Transverse colon (tissue), 4 donors: Measurements from ENCODE around the gene RASSF3. TPM values are rescaled to one million over a fixed set of nuclear protein-coding genes. Genes with fewer than 3 reads are reported as not detected.

Source experiments
- DNase-seq: peaks from one replicate; pipeline ENCODE4 v3.0.0-alpha.2; 2019
- H3K27ac ChIP-seq, 4 donors: fragments of 200-600 bp; sonication (generic); 2 replicates each; pipeline ENCODE4 v1.5.1; 2016 to 2018; ENCODE audit warnings: inconsistent platforms in 4 of 4
- H3K27me3 ChIP-seq: fragments of 200-600 bp; sonication (generic); 2 replicates; pipeline ENCODE4 v1.5.1; 2017; ENCODE audit warnings: inconsistent platforms
- H3K36me3 ChIP-seq, 4 donors: fragments of 200-600 bp; sonication (generic); 2 replicates each; pipeline ENCODE4 v1.5.1; 2017 to 2019; ENCODE audit warnings: inconsistent platforms in 4 of 4
- H3K4me1 ChIP-seq, 4 donors: fragments of 200-600 bp; sonication (generic); 2 replicates each; pipeline ENCODE4 v1.5.1; 2017 to 2020; ENCODE audit warnings: inconsistent platforms in 4 of 4
- H3K4me3 ChIP-seq, 4 donors: fragments of 200-600 bp; sonication (generic); 1 replicate in 1 of 4; 2 replicates in 3 of 4; pipeline versions ENCODE4 v1.5.1 to v1.6.1; 2017 to 2019; ENCODE audit warnings: inconsistent platforms in 4 of 4
- H3K9me3 ChIP-seq, 2 donors: fragments of 200-600 bp; sonication (generic); 2 replicates each; pipeline ENCODE4 v1.5.1; 2017 to 2019; ENCODE audit warnings: inconsistent platforms in 2 of 2
- CTCF ChIP-seq, 5 experiments: fragments of 200-600 bp in 3 of 5; fragments of 450-650 bp in 2 of 5; sonication (generic) in 3 of 5; IDR thresholded peaks; 1 replicate in 2 of 5; 2 replicates in 3 of 5; pipeline ENCODE4 v1.5.1; 2016 to 2017; ENCODE audit warnings: antibody characterized with exemption in 5 of 5, inconsistent platforms in 3 of 5, mild to moderate bottlenecking in 2 of 5, moderate library complexity in 1 of 5
- EP300 ChIP-seq: sonication (generic); formaldehyde crosslinking; IDR thresholded peaks from one replicate; pipeline ENCODE4 v1.6.1; 2017; ENCODE audit warnings: antibody characterized with exemption, low read depth
- POLR2A ChIP-seq: fragments of 450-650 bp; IDR thresholded peaks from one replicate; pipeline ENCODE4 v1.6.1; 2016; ENCODE audit warnings: antibody characterized with exemption, mild to moderate bottlenecking, moderate library complexity
- POLR2AphosphoS5 ChIP-seq, 3 donors: sonication (generic); formaldehyde crosslinking; IDR thresholded peaks; one replicate each; pipeline ENCODE4 v1.6.1; 2016; ENCODE audit warnings: antibody characterized with exemption in 3 of 3
- WGBS, 2 donors: methylation state at CpG; one replicate each; pipeline ENCODE4 v1.1.5; 2018; ENCODE audit warnings: low coverage in 1 of 2; 5-methylcytosine and 5-hydroxymethylcytosine counted together
- in situ Hi-C, 4 donors: fragments of 200-750 bp; cut with MboI; loops; one replicate each; pipeline versions ENCODE4 v1.15.0 to v1.15.1; 2017; ENCODE audit warnings: low sequenced_read_pairs in 3 of 4, low pct_ligation_motif_present in 1 of 4, low pct_unique_long_range_greater_than_20kb in 1 of 4
- intact Hi-C: fragments of 100-400 bp; cut with DNase I; formaldehyde crosslinking; loops from one replicate; pipeline ENCODE4 v1.15.1; 2023; ENCODE audit warnings: low total_unique reads
- small RNA-seq, 4 donors: library from RNA; depleted of rRNA; stranded (forward); fragments of <200 nt; gene quantifications; one replicate each; pipeline ENCODE3, GENCODE V24; 2016
- total RNA-seq, 4 donors: library from RNA; depleted of rRNA; stranded (reverse); fragments of >200 nt; gene quantifications; one replicate each; pipeline ENCODE4 v1.1.0, GENCODE V29; 2016

Gene RASSF3
- total RNA-seq, 4 donors from 2014 or later: 41.6 to 83.2 (median 62.5) TPM

- Histone ChIP-seq H3K27me3 (no peaks in the 10 kb centered on the region), H3K36me3 (peaks cover 0 to 31% (median 11%) of the 10 kb centered on the region in 4 donors), H3K4me1 (peaks cover 0 to 12% (median 0%) of the 10 kb centered on the region in 4 donors), H3K27ac (no peak overlapping the region), H3K9me3 (no peaks in the 10 kb centered on the region), H3K4me3 (no peak overlapping the region)
- intact Hi-C loops (no loop called here), in situ Hi-C loops (no loop called here)
- WGBS, 2 donors: 72 to 84% methylated on average over 5 to 7 of the region's 7 CpGs
- no peak for TF ChIP-seq CTCF (IDR thresholded peaks at IDR 0.05)
- TF ChIP-seq POLR2A: no peak
- TF ChIP-seq POLR2AphosphoS5 (IDR thresholded peaks at IDR 0.05): no peak
- DNase-seq: no peak
These were observed 135.0 kb downstream of the RASSF3 start for GRCh38 chr12:64745259-64745807.

GRCh38 chr12:64745980-64746379 lies 135.7 kb downstream of the RASSF3 start:
- in situ Hi-C loops (no loop called here), intact Hi-C loops (no loop called here)
- 95 to 100% methylated on average over 2 of the region's 2 CpGs for WGBS, 2 donors
- no peaks in the 10 kb centered on the region for H3K9me3 ChIP-seq
- no peak overlapping the region for H3K27ac ChIP-seq
- no peak for TF ChIP-seq EP300
- no peak for TF ChIP-seq CTCF (IDR thresholded peaks at IDR 0.05)
- TF ChIP-seq POLR2A: no peak
- no peak for TF ChIP-seq POLR2AphosphoS5 (IDR thresholded peaks at IDR 0.05)
- H3K4me1 ChIP-seq: peaks cover 0 to 12% (median 0%) of the 10 kb centered on the region in 4 donors
- H3K4me3 ChIP-seq: no peak overlapping the region
- no peaks in the 10 kb centered on the region for H3K27me3 ChIP-seq
- H3K36me3 ChIP-seq: peaks cover 0 to 33% (median 13%) of the 10 kb centered on the region in 4 donors
- DNase-seq: no peak

DNA sequence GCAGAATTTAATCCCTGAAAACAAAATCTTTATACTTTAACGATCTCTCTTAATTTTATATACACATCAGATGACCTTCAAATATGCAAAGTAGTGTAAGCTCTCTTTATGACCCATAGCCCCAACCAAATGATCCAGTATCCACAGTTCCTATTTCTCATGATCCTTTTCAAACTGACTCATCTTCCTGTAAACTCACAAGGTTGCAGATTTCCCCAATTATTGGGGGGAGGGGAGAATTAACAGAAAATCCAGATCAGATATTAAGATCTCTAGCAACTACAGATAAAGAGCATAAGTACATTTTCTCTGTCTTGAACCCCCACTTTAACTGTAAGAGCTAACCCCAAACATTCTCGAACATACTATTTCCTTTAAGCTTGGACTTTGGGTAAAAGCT lies 136.4 kb downstream of the RASSF3 start:
- WGBS, 2 donors: 79 to 82% methylated on average over 2 of the region's 2 CpGs
- peaks cover 0 to 12% (median 0%) of the 10 kb centered on the region in 4 donors for H3K4me1 ChIP-seq
- no peak for DNase-seq
- H3K27me3 ChIP-seq: no peaks in the 10 kb centered on the region
- H3K9me3 ChIP-seq: no peaks in the 10 kb centered on the region
- TF ChIP-seq EP300: no peak
- TF ChIP-seq POLR2A: no peak
- no peak for TF ChIP-seq CTCF (IDR thresholded peaks at IDR 0.05)
- TF ChIP-seq POLR2AphosphoS5 (IDR thresholded peaks at IDR 0.05): no peak
- H3K27ac ChIP-seq: no peak overlapping the region
- no peak overlapping the region for H3K4me3 ChIP-seq
- intact Hi-C loops (no loop called here), in situ Hi-C loops (no loop called here)
- H3K36me3 ChIP-seq: peaks cover 0 to 28% (median 13%) of the 10 kb centered on the region in 4 donors

Small RNAs within 50 kb of the gene (small RNA-seq; reads per million reads assigned to genes)
- gene MIR548C (0 reads per million in 4 donors), gene MIR548Z (0 reads per million in 4 donors), gene RF00137 (0 reads per million in 4 donors)

Other genes starting within 250 kb of the RASSF3 start
- gene C12orf56, start 219.7 kb upstream of the RASSF3 start, total RNA-seq: under 1 TPM in 2 of 4 donors, not detected in 2; 0.32 to 0.41 TPM
- gene XPOT, start 206.1 kb upstream of the RASSF3 start, total RNA-seq: 10 to 100 TPM; 15.7 to 56.9 (median 27.0) TPM
- gene TBK1, start 158.4 kb upstream of the RASSF3 start, total RNA-seq: 10 to 100 TPM in 3 of 4 donors, 1 to 10 TPM in 1; 6.4 to 25.9 (median 17.1) TPM
- 10 to 100 TPM; 22.3 to 67.0 (median 48.3) TPM for gene GNS, start 148.9 kb downstream of the RASSF3 start, total RNA-seq
- 1 to 10 TPM in 3 of 4 donors, under 1 TPM in 1; 0.37 to 9.4 (median 6.5) TPM for gene TBC1D30, start 214.2 kb downstream of the RASSF3 start, total RNA-seq